Cortex of kidney (tissue), 1 donor: ENCODE data around the gene TRABD2B.

Experiments used
- DNase-seq: peaks from one replicate; lab custom pipeline; 2025; lab: John Stamatoyannopoulos, UW

The TRABD2B gene

GRCh38 chr1:47757226-47757975, 239.8 kb downstream of the TRABD2B start:
- DNase-seq: no peak

GRCh38 chr1:47756411-47756810, 240.8 kb downstream of the TRABD2B start:
- DNase-seq: no peak

- no peak for DNase-seq
These were observed 241.2 kb downstream of the TRABD2B start for GRCh38 chr1:47756006-47756405.

- no peak for DNase-seq
These were observed 241.8 kb downstream of the TRABD2B start for GRCh38 chr1:47755101-47755990.

GRCh38 chr1:47754221-47754620, 243.0 kb downstream of the TRABD2B start:
- no peak for DNase-seq

- DNase-seq: no peak
These were observed 243.4 kb downstream of the TRABD2B start for GRCh38 chr1:47753808-47754207.

- no peak for DNase-seq
These were observed 244.6 kb downstream of the TRABD2B start for GRCh38 chr1:47752559-47752958.

GRCh38 chr1:47751996-47752451, 245.2 kb downstream of the TRABD2B start:
- no peak for DNase-seq

- DNase-seq: no peak
These were observed 246.0 kb downstream of the TRABD2B start for GRCh38 chr1:47751193-47751592.

- DNase-seq: no peak
These were observed 251.2 kb downstream of the TRABD2B start for GRCh38 chr1:47745715-47746609.

- DNase-seq: no peak
These were observed 254.1 kb downstream of the TRABD2B start for GRCh38 chr1:47742890-47743760.

- DNase-seq: no peak
These were observed 258.5 kb downstream of the TRABD2B start for GRCh38 chr1:47738560-47739182.

GRCh38 chr1:47732489-47732888, 264.7 kb downstream of the TRABD2B start:
- no peak for DNase-seq

GRCh38 chr1:47731730-47732129, 265.5 kb downstream of the TRABD2B start:
- no peak for DNase-seq

GRCh38 chr1:47729685-47730084, 267.5 kb downstream of the TRABD2B start:
- no peak for DNase-seq

GRCh38 chr1:47727697-47728085, 269.5 kb downstream of the TRABD2B start:
- no peak for DNase-seq

GRCh38 chr1:47727051-47727696, 270.0 kb downstream of the TRABD2B start:
- DNase-seq: no peak

- DNase-seq: no peak
These were observed 271.0 kb downstream of the TRABD2B start for GRCh38 chr1:47725992-47726855.

GRCh38 chr1:47725511-47725991, 271.6 kb downstream of the TRABD2B start:
- no peak for DNase-seq
